SU-DHL-6 (cell line): ENCODE data around the gene SIK3.
"Not testable (repeated sequence)": the region's sequence is repeated elsewhere in the genome, so short reads cannot be mapped to it uniquely, and the experiment has no call there.

Source experiments
- H2AFZ ChIP-seq: fragments of 200-600 bp; sonication (generic); 2 replicates; pipeline ENCODE4 v1.6.1; 2014; ENCODE audit warnings: low read depth, mild to moderate bottlenecking, moderate library complexity, mixed read lengths, antibody characterized with exemption, low read length; ENCODE audit not compliant: severe bottlenecking
- H3F3A ChIP-seq: fragments of 200-600 bp; shearing (Covaris generic); 2 replicates; pipeline ENCODE4 v1.6.0; 2016; ENCODE audit warnings: antibody characterized with exemption, mild to moderate bottlenecking; ENCODE audit not compliant: insufficient read depth
- H3K27ac ChIP-seq: fragments of 200-600 bp; sonication (generic); 2 replicates; pipeline ENCODE4 v1.5.1; 2016; ENCODE audit warnings: low read depth, mild to moderate bottlenecking, low read length, moderate library complexity, mixed read lengths
- H3K27me3 ChIP-seq: fragments of 200-600 bp; sonication (generic), shearing (Covaris generic); 2 replicates; pipeline ENCODE4 v1.6.0; 2014; ENCODE audit warnings: mild to moderate bottlenecking, low read length
- H3K36me3 ChIP-seq: fragments of 200-600 bp; sonication (generic); 2 replicates; pipeline ENCODE4 v1.6.1; 2014; ENCODE audit warnings: mild to moderate bottlenecking, low read length, mixed read lengths
- H3K4me2 ChIP-seq: fragments of 300-600, 200-600 bp; shearing (Covaris generic), sonication (generic); 2 replicates; pipeline ENCODE4 v1.6.0; 2014; ENCODE audit warnings: low read length, low read depth, mild to moderate bottlenecking; ENCODE audit not compliant: poor library complexity, severe bottlenecking
- H3K4me3 ChIP-seq: fragments of 200-600 bp; sonication (generic); 2 replicates; pipeline ENCODE4 v1.5.1; 2014; ENCODE audit warnings: antibody characterized with exemption, low read length, mild to moderate bottlenecking, mixed read lengths; ENCODE audit not compliant: insufficient read depth, poor library complexity, severe bottlenecking
- H3K79me2 ChIP-seq: fragments of 200-600 bp; sonication (generic); 2 replicates; pipeline ENCODE4 v1.6.1; 2014; ENCODE audit warnings: mild to moderate bottlenecking, low read length, moderate library complexity; ENCODE audit not compliant: insufficient read depth
- H3K9ac ChIP-seq: fragments of 200-600 bp; sonication (generic); 2 replicates; pipeline ENCODE4 v1.7.0; 2014; ENCODE audit warnings: mild to moderate bottlenecking, low read length
- H3K9me2 ChIP-seq: fragments of 200-600 bp; sonication (generic); replicated peaks from 2 replicates; pipeline ENCODE4 v1.6.1; 2014; ENCODE audit warnings: low read length; ENCODE audit not compliant: insufficient read depth
- H3K9me3 ChIP-seq: fragments of 200-600 bp; sonication (generic); 2 replicates; pipeline ENCODE4 v1.6.1; 2014; ENCODE audit warnings: low read length, mixed read lengths; ENCODE audit not compliant: insufficient read depth
- H4K20me1 ChIP-seq: fragments of 200-600 bp; sonication (generic); 2 replicates; pipeline ENCODE4 v1.6.1; 2014; ENCODE audit warnings: low read depth, mild to moderate bottlenecking, antibody characterized with exemption, low read length, moderate library complexity, mixed read lengths
- CTCF ChIP-seq: fragments of 200-600 bp; sonication (generic); IDR thresholded peaks from one replicate; pipeline ENCODE4 v1.5.1; 2017; ENCODE audit warnings: antibody characterized with exemption, mild to moderate bottlenecking, low read length, moderate library complexity; ENCODE audit not compliant: insufficient read depth, poor library complexity, severe bottlenecking
- EZH2phosphoT487 ChIP-seq: fragments of 200-600 bp; sonication (generic), shearing (Covaris generic); conservative IDR thresholded peaks from 2 replicates; pipeline ENCODE4 v1.6.1; 2018; ENCODE audit warnings: mild to moderate bottlenecking, antibody characterized with exemption, low read length, moderate library complexity, mixed read lengths

SIK3 gene

GRCh38 chr11:117144477-117145392 is 46.5 kb upstream of the SIK3 start:
- Histone ChIP-seq H2AFZ (peak overlapping the region; percentile 99), H3K79me2 (peaks cover 54% of the 10 kb centered on the region), H4K20me1 (peaks cover 20% of the 10 kb centered on the region)

GRCh38 chr11:117143871-117144476 is 45.7 kb upstream of the SIK3 start, which contains the start of gene PAFAH1B2:
Gene PAFAH1B2 (plus strand): TSS chr11:117144287. CDS start chr11:117152448, 8,161 bp downstream.
- peaks cover 46% of the 10 kb centered on the region for H3K79me2 ChIP-seq
- no peaks in the 10 kb centered on the region for H3K9me3 ChIP-seq
- H3K9ac ChIP-seq, result peak within 1 kb of the TSS; percentile 71
- no peak for TF ChIP-seq CTCF
- TF ChIP-seq EZH2phosphoT487, result no peak
- H4K20me1 ChIP-seq, result peaks cover 17% of the 10 kb centered on the region
- no peaks in the 10 kb centered on the region for H3K9me2 ChIP-seq
- H3K27ac ChIP-seq, result peak within 1 kb of the TSS; percentile 49
- no peaks in the 10 kb centered on the region for H3K27me3 ChIP-seq
- no peaks in the 10 kb centered on the region for H3F3A ChIP-seq
- peak within 1 kb of the TSS; percentile 73 for H3K4me3 ChIP-seq
- peak within 1 kb of the TSS; percentile 94 for H3K4me2 ChIP-seq
- peak within 1 kb of the TSS; percentile 99 for H2AFZ ChIP-seq
- H3K36me3 ChIP-seq, result peaks cover 9% of the 10 kb centered on the region; the same call in 1 of the 2 replicates

More at GRCh38 chr11:117144477-117145392, 46.5 kb upstream of the SIK3 start:
- no peaks in the 10 kb centered on the region for H3F3A ChIP-seq
- no peaks in the 10 kb centered on the region for H3K27me3 ChIP-seq
- TF ChIP-seq EZH2phosphoT487 (no peak), CTCF (no peak)
- H3K4me3 ChIP-seq, result peak overlapping the region; percentile 73
- no peaks in the 10 kb centered on the region for H3K9me2 ChIP-seq
- no peaks in the 10 kb centered on the region for H3K9me3 ChIP-seq
- peak overlapping the region; percentile 40 for H3K27ac ChIP-seq
- peak overlapping the region; percentile 71 for H3K9ac ChIP-seq
- peak overlapping the region; percentile 94 for H3K4me2 ChIP-seq
- H3K36me3 ChIP-seq, result peaks cover 9% of the 10 kb centered on the region; the same call in 1 of the 2 replicates

DNA sequence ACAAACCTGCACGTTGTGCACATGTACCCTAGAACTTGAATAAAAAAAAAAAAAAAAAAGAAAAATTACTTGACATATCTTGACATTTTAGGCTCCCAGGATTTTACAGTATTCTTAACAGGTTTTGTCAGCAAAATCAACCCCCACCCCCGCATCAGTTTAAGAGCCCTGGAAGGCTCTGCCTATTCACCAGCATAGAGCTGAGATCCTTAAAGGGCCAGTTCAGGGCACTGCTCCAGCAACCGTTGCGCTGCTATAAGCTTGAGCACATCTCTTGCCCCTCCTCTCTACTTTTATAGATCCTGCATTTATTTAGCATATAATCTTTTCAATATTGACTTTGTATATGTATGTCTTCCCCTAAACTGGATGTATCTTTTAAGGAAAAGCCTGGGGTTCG is 45.2 kb upstream of the SIK3 start:
- H3K9me2 ChIP-seq, result no peaks in the 10 kb centered on the region
- peaks cover 41% of the 10 kb centered on the region for H3K79me2 ChIP-seq
- peaks cover 15% of the 10 kb centered on the region for H4K20me1 ChIP-seq

GRCh38 chr11:117137223-117138086 is 39.2 kb upstream of the SIK3 start:
- not testable (repeated sequence) for H3K4me2 ChIP-seq, H4K20me1 ChIP-seq, H3K79me2 ChIP-seq, H3K27ac ChIP-seq, H3F3A ChIP-seq, H3K36me3 ChIP-seq, H3K9me3 ChIP-seq, H2AFZ ChIP-seq, H3K9ac ChIP-seq, H3K4me3 ChIP-seq, H3K27me3 ChIP-seq, H3K9me2 ChIP-seq

More for the DNA sequence above, 45.2 kb upstream of the SIK3 start:
- TF ChIP-seq CTCF, result no peak
- no peak for TF ChIP-seq EZH2phosphoT487
- peak overlapping the region; percentile 94 for H3K4me2 ChIP-seq
- H3K9me3 ChIP-seq, result no peaks in the 10 kb centered on the region
- H3K9ac ChIP-seq, result peak overlapping the region; percentile 71
- no peaks in the 10 kb centered on the region for H3K27me3 ChIP-seq
- H3K36me3 ChIP-seq, result peaks cover 9% of the 10 kb centered on the region; the same call in 1 of the 2 replicates
- H3F3A ChIP-seq, result no peaks in the 10 kb centered on the region
- H2AFZ ChIP-seq, result peak overlapping the region; percentile 99
- peak overlapping the region; percentile 73 for H3K4me3 ChIP-seq
- H3K27ac ChIP-seq, result peak overlapping the region; percentile 49

DNA sequence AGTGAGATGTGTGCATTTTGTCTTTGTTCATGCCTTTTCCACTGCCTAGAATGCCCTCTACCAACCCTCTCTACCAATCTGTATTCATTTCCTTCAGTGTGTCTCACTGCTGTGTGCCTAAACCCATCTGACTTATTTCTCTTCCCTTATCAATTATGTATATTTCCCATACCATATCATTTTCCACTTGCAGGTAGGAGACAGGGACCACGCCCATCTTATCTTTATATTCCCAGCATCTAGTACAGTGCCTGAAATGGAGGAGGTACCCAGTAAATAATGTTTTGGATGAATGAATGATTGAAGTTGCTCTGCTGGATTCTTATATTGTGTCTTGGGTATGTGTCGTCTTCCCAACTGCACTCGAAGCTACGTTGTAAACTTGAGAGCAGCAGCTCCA is 36.8 kb upstream of the SIK3 start:
- not testable (repeated sequence) for H3K9me2 ChIP-seq, H3K27me3 ChIP-seq, H3K4me3 ChIP-seq, H2AFZ ChIP-seq, H3K79me2 ChIP-seq, H3K9me3 ChIP-seq, H3F3A ChIP-seq, H3K27ac ChIP-seq, H4K20me1 ChIP-seq, H3K9ac ChIP-seq, H3K36me3 ChIP-seq, H3K4me2 ChIP-seq
